A549 treated with CORT108297 at 1 μM for 4 hours (cell line): ENCODE measurements around the gene SLC35B4. TPM values are rescaled to one million over a fixed set of nuclear protein-coding genes. Genes with fewer than 3 reads are reported as not detected.

ENCODE experiments used
- total RNA-seq: library from RNA; stranded (reverse); fragments of 200-300 nt; extraction: Qiagen RNA extraction; gene quantifications from 5 replicates; pipeline ENCODE4 v1.2.3, GENCODE V29; 2022

Gene SLC35B4, protein sequence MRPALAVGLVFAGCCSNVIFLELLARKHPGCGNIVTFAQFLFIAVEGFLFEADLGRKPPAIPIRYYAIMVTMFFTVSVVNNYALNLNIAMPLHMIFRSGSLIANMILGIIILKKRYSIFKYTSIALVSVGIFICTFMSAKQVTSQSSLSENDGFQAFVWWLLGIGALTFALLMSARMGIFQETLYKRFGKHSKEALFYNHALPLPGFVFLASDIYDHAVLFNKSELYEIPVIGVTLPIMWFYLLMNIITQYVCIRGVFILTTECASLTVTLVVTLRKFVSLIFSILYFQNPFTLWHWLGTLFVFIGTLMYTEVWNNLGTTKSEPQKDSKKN
- total RNA-seq, result 27.9 to 40.2 TPM (median 34.9 TPM) in 5 replicates

DNA sequence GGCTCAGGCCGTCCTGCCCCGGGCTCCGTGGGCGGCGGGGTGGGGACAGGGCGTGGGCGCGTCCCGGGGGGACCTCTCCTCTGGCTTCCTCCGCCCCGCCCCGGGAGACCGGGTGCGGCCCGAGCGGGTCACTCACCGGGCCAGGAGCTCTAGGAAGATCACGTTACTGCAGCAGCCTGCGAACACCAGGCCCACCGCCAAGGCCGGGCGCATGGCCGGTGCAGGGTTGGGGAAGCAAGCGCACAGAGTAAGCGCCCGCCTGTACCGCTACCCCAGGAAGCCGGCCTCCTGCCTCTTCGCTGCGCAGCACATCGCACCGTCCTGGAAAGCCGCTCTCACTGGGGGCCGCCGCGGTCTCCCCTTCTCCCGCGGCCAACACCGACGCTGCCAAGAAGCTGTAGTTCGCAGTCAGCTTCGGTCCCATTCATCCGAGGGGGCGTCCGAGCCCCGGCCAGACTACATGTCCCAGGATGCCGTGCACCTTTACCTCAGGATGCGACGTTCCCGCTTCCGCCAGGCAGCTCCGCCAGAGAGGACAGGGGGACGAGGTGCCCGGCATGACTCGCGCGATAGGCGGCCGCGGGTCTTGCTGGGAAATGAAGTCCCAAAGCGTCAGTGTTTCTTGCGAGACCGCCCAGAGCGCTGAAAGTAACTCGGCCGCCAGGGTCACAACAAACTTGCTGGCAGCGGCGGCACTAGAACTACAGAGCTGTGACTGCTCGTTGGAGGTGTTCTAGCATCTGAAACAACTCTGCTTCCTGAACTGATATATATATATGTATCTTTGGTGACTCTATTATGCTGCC, at the start of gene SLC35B4:
SLC35B4 (minus strand) TSS at position 392 of the 806 bp plus-strand sequence; CDS start at position 213, 179 bp downstream.

Other genes with a start within 250 kb of the SLC35B4 start
- 0.29 to 0.62 TPM (median 0.35 TPM) in 5 replicates for gene LRGUK, start 189.6 kb downstream of the SLC35B4 start, total RNA-seq
- gene AKR1B1, start 142.2 kb upstream of the SLC35B4 start, total RNA-seq, result 2,289 to 2,841 TPM (median 2,633 TPM) in 5 replicates
- gene AKR1B10, start 210.6 kb upstream of the SLC35B4 start, total RNA-seq, result 2,167 to 2,332 TPM (median 2,258 TPM) in 5 replicates
- 25.5 to 34.0 TPM (median 34.0 TPM) in 5 replicates for gene AKR1B15, start 232.2 kb upstream of the SLC35B4 start, total RNA-seq